ENCODE measurements around the gene DNAH17. TPM values are rescaled to one million over a fixed set of nuclear protein-coding genes. Genes with fewer than 3 reads are reported as not detected.

The DNAH17 gene
- total and polyA plus RNA-seq, 8 donors = 0.64 to 7.2 (median 3.6) TPM

DNA sequence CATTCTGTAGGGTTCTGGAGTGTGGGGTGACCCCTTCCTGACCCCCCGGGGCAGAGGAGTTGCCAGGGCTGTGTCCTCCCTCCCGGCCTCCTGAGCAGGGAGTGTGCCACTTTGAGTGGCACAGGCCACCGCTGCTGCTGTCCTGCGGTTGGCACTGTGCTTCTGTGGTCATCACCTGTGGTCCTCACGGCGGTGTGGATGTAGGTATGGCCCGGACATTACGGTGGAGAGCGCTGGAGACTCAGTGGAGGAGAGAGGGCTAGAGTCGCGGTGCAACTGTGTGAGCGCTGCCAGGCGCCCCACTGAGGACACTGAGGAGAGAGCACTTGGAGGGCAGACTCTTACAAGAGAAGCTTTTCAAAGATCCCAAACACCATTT is 159.7 kb downstream of the DNAH17 start:
- Histone ChIP-seq H3K27ac (peak overlapping the region; percentile 90 to 93), H3K4me1 (peaks cover 57 to 100% of the 10 kb centered on the region in 2 donors), H3K27me3 (no peaks in the 10 kb centered on the region), H3K36me3 (peaks cover 0 to 61% of the 10 kb centered on the region in 2 donors), H3K9me3 (no peaks in the 10 kb centered on the region), H3K4me3 (peak overlapping the region in 1 of 2 donors; percentile 35)
- no peak for TF ChIP-seq CTCF (IDR thresholded peaks at IDR 0.05)
- intact Hi-C loops (cut with DNase I) = no loop called here
- no peak for ATAC-seq
- peak in 1 of 4 donors; percentile 78 for DNase-seq

GRCh38 chr17:78416791-78417530 is 160.2 kb downstream of the DNAH17 start:
- Histone ChIP-seq H3K27ac (peak overlapping the region; percentile 90 to 93), H3K27me3 (no peaks in the 10 kb centered on the region), H3K36me3 (peaks cover 0 to 55% of the 10 kb centered on the region in 2 donors), H3K4me3 (peak overlapping the region in 1 of 2 donors; percentile 35), H3K4me1 (peaks cover 63 to 100% of the 10 kb centered on the region in 2 donors), H3K9me3 (no peaks in the 10 kb centered on the region)
- DNase-seq (peak in 3 of 4 donors; percentile 54 to 81 (median 69)), ATAC-seq (peak; percentile 62)
- intact Hi-C loops (cut with DNase I) = no loop called here
- no peak for TF ChIP-seq CTCF (IDR thresholded peaks at IDR 0.05)

GRCh38 chr17:78415821-78416711 is 161.1 kb downstream of the DNAH17 start:
- Histone ChIP-seq H3K36me3 (peaks cover 0 to 46% of the 10 kb centered on the region in 2 donors), H3K9me3 (no peaks in the 10 kb centered on the region), H3K4me1 (peaks cover 68 to 100% of the 10 kb centered on the region in 2 donors), H3K27me3 (no peaks in the 10 kb centered on the region), H3K4me3 (peak overlapping the region in 1 of 2 donors; percentile 35), H3K27ac (peak overlapping the region; percentile 90 to 93)
- DNase-seq = peak in 2 of 4 donors; percentile 32 to 68
- ATAC-seq = peak; percentile 9
- no peak for TF ChIP-seq CTCF (IDR thresholded peaks at IDR 0.05)
- intact Hi-C loops (cut with DNase I) = no loop called here

- no peaks in the 10 kb centered on the region for H3K9me3 ChIP-seq
- intact Hi-C loops (cut with DNase I) = no loop called here
- peak overlapping the region; percentile 90 to 93 for H3K27ac ChIP-seq
Measured at GRCh38 chr17:78414178-78415162, 162.7 kb downstream of the DNAH17 start.

More at GRCh38 chr17:78414178-78415162, 162.7 kb downstream of the DNAH17 start:
- Histone ChIP-seq H3K36me3 (peaks cover 0 to 37% of the 10 kb centered on the region in 2 donors), H3K4me1 (peaks cover 74 to 100% of the 10 kb centered on the region in 2 donors), H3K27me3 (no peaks in the 10 kb centered on the region), H3K4me3 (peak overlapping the region in 1 of 2 donors; percentile 35)
- ATAC-seq (no peak), DNase-seq (peak in 1 of 4 donors; percentile 83)
- no peak for TF ChIP-seq CTCF (IDR thresholded peaks at IDR 0.05)
